Epidermal melanocyte (primary cell): ENCODE results near the gene UNC80.
"Not testable (repeated sequence)": the region's sequence is repeated elsewhere in the genome, so short reads cannot be mapped to it uniquely, and the experiment has no call there.

Experiments
- DNase-seq: peaks from one replicate; pipeline ENCODE4 v3.0.0; 2011; ENCODE audit warnings: low spot score; ENCODE audit not compliant: insufficient read length

Gene UNC80, protein sequence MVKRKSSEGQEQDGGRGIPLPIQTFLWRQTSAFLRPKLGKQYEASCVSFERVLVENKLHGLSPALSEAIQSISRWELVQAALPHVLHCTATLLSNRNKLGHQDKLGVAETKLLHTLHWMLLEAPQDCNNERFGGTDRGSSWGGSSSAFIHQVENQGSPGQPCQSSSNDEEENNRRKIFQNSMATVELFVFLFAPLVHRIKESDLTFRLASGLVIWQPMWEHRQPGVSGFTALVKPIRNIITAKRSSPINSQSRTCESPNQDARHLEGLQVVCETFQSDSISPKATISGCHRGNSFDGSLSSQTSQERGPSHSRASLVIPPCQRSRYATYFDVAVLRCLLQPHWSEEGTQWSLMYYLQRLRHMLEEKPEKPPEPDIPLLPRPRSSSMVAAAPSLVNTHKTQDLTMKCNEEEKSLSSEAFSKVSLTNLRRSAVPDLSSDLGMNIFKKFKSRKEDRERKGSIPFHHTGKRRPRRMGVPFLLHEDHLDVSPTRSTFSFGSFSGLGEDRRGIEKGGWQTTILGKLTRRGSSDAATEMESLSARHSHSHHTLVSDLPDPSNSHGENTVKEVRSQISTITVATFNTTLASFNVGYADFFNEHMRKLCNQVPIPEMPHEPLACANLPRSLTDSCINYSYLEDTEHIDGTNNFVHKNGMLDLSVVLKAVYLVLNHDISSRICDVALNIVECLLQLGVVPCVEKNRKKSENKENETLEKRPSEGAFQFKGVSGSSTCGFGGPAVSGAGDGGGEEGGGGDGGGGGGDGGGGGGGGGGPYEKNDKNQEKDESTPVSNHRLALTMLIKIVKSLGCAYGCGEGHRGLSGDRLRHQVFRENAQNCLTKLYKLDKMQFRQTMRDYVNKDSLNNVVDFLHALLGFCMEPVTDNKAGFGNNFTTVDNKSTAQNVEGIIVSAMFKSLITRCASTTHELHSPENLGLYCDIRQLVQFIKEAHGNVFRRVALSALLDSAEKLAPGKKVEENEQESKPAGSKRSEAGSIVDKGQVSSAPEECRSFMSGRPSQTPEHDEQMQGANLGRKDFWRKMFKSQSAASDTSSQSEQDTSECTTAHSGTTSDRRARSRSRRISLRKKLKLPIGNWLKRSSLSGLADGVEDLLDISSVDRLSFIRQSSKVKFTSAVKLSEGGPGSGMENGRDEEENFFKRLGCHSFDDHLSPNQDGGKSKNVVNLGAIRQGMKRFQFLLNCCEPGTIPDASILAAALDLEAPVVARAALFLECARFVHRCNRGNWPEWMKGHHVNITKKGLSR (N-terminal part only)

DNA sequence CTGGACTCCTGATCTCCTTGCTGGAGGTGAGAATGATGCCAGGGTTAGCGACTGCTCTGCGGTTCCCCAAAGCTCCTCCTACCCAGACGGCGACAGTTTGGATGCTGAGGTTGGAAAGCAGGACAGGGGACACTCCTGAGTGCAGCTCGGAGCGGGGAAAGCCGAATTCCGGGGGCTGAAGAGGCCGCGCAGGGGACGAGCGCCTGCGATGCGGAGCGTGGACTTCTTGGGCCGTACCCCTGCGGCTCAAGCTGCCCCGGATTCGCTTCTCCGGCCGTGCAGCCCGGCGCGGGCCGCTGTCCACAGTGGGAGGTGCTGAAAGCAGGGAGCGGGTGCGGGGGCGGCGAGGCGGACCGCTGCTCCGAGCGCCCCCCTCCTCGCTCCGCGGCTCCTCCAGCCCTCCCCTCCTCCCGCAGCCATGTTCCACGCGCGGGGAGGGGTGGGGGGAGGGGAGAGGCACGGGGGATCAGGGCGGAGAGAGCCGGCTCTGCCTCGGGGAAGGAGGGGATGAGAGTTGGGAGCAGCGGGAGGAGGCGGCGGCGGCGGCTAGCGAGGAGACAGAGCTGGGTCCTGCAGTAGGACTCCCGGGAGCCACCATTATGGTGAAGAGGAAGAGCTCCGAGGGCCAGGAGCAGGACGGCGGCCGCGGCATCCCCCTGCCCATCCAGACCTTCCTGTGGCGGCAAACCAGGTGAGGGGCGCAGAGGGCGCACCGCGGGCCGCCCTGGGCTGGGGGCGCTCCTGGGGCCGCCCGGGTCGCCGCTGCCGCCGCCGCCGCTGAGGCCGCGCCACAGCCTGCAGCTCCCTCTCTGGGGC is at the start of gene UNC80:
Gene UNC80, plus strand, starts transcription at position 359 of the 816 bp plus-strand sequence. Its CDS starts 241 bp downstream, at position 600.
- DNase-seq = peak; percentile 43

DNA sequence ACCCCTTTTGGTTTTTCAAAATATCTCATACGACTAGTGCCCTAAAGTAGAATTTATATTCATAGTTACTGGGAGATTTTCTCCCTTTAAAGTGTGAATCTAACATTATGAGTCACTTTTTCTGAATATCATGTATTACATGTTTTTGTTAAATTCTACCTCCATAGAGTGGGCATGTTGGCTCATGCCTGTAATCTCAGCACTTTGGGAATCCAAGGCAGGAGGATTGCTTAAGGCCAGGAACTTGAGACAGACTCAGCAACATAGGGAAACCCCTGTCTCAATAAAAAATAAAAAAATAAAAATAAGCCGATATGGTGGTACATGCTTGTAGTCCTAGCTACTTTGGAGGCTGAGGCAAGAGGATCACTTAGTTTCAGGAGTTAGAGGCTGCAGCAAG is 45.3 kb upstream of the UNC80 start:
- no peak for DNase-seq

DNA sequence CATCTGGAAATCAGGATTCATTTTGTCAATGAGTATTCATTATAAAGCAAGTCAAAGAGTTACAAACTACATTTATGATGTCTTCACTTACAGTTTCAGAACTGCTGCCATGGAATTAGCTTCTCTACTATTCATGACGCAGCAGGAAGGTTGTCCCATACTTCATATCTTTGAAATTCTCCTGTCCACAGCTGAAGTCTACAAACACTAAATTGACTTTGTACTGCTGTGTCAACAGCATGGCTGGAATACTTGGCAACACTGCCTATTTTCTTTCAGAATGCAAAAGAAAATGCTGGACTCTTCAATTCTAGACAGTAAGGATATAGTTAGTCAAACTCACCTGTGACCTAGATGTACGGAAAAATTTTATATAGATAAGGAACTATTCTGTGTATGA is 44.6 kb upstream of the UNC80 start:
- no peak for DNase-seq

DNA sequence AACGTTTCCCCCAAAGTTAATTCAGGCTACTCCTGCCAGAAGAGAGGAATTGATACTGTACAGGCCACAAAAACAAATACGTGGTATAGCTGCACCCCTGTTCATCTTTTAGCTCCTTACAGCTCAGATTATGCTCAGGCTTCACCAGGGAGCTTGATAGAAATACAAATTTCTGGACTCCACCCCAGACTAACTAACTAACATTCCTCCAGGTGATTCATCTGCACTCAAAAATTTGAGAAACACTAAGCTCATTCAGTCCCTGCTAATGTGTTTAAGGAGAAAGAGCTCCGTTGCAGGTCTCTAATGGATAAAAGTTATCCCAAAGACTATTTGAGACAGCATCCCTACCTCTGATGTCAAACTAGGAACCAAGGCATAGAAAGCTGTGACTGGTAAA is 36.8 kb upstream of the UNC80 start:
- DNase-seq = no peak

DNA sequence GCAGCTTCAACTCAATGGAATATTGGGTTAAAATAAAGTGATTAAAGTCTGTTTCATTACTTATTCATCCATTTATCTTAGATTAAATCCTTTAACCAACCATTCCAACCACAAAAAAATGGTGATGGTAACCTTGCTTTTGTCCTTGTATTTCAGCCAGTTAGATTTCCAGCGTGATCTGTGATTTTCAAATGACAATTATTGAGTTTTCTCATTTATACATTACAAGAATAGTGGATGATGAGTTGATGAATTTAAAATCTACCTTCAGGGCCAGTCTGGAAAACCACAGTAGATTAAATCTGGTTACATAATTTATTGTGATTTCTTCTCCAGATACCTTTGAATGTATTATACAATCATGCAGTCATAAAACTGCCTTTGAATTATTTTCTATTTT is 29.7 kb upstream of the UNC80 start:
- no peak for DNase-seq

DNA sequence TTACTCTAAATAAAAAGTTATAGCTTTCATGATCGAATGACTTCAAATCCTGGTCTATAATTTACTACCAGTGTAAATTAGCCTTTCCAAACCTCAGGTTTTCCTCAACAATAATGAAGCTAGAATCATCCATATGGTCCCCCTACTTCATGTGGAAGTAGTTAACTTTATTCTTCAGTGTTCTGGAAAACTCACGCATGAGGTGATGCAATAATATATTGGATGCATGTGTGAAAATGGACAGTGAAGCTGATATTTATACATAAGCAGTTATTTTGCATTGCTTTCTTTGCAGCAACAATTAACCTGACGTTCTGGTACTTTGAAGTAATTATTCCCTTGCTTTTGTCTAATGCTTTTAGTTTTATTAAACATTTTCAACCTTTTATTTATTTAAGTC is 18.6 kb upstream of the UNC80 start:
- DNase-seq = no peak

DNA sequence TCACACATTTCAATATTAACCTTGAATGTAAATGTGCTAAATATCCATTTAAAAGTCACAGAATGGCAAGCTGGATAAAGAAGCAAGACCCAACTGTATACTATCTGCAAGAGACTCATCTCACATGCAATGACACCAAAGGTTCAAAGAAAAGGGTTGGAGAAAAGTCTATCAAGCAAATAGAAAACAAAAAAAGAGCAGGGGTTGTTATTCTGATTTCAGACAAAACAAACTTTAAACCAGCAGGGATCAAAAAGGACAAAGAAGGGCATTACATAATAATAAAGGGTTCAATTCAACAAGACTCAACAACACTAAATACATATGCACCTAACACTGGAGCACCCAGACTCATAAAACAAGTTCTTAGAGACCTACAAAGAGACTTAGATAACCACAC is 14.5 kb upstream of the UNC80 start:
- no peak for DNase-seq

DNA sequence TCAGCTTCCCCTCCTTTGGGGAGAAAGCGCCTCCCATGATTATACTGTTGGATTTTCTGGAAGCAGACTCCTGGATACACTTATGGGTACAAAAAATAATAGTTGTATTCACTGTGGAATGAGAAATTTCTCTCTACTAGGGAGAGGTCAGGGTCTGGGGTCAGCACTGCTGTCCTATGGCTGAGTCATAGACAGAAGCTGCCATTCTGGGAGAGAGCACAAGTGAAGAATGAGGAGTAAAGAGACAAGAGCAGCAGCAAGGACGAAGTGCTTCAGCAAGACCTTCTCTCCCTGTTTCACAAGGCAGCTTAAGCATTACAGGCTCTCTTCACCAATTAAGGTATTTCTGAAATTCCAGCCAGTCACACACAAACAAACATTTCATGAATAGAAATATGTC is 10.1 kb upstream of the UNC80 start:
- DNase-seq = no peak

DNA sequence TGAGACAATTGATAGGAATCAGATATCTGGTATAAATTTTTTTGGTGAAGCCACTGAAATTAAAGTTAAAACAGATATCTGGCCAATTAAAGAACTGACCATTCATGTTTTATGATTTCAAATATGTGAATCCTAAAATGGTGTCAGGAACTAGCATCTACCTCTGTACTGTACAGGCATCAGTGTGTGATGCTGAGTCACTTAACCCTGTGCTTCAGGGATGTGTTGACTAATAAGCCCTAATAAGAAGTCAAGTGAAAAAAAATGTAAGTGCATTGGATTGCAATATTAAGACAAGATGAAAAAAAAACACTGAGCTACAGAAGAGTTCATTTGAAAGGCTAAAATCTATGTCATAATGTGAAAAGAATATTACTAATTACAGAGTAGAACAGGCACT is 9.1 kb upstream of the UNC80 start:
- DNase-seq = no peak

DNA sequence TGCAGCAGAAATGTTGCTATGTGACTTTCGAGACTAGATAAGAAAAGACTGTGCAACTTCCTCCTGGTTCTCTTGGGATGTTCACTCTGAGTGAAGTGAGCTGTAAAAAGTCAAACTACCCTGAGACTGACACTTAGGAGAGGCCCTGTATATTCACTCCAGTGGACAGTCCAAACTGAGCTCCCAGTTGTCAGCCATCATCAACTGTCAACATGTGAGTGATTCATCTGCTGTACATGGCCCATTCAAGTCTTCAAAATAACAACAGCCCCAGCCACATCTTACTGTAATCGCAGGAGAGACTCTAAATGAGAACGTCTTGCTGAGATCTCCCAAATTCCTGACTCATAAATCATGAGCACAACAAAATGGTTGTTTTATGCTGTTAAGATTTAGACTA is 8.5 kb upstream of the UNC80 start:
- DNase-seq = no peak

DNA sequence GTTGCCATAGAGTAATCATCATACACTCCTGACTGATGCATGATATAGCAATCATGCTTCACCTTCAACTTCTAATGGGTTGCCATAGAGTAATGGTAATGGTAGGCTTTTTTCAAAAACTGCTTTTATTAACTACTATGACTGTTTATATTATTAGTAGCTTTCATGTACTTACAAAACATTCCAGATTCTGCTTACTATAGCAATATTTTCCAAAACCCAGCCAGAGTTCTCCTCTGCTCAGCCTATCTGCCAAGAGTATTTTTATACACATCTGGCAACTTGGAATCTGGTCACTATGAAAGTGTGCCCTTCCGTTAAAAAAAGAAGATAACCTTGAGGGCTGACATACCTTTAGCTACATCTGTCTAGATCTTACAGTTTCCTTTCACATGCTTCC is 5.0 kb upstream of the UNC80 start:
- no peak for DNase-seq

DNA sequence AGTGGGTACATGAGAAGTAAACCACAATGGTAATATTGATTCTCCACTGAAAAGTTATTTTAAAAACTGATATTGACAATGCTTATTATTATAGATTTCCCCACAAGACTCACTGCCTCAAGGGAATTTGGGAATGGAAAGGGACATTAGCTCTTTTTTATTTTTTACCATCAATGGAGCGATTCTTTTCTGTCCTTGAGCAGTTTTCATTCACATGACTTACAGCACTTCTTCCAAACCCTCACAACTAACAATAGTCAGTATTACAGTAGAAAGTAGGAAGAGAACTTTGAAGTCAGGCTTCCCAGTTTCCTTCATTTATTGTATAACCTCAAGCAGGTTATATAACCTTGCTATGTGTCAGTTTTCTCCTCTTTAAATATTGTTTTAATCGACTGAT is 4.3 kb upstream of the UNC80 start:
- DNase-seq = no peak

DNA sequence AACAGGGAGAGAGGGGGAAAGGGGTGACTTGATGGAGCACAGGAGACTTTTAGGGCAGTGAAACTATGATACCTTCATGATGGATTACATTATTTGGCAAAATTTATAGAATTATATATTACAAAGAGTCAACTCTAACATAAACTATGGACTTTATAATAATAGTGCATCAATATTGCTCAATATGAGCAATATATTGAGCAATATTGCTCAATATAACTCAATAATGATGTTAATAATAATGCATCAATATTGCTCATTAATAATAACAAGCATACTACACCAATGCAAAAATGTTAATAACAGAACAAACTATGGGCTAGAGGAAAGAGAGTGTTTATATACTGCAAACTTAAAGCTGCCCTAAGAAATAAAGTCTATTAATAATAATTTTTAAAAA is 3.1 kb upstream of the UNC80 start:
- no peak for DNase-seq

DNA sequence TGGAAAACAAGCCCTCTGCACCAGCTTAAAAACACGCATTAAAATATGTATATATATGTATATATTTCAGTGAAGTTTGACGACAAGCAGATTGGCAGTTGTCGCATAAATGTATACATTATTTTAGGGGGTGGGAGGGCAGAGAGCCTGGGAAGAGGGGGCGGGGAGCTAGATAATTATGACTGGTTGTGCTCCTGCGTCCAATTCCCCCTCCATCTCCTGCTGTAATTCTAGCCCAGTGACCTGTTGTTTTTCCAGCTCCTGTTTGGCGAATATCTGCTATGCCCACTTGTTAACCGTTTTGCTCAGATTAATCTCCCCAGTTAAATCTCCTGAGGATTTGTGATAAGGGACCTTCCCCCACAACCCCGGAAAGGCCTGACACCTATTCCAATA is 656 bp downstream of the UNC80 start:
- no peak for DNase-seq

DNA sequence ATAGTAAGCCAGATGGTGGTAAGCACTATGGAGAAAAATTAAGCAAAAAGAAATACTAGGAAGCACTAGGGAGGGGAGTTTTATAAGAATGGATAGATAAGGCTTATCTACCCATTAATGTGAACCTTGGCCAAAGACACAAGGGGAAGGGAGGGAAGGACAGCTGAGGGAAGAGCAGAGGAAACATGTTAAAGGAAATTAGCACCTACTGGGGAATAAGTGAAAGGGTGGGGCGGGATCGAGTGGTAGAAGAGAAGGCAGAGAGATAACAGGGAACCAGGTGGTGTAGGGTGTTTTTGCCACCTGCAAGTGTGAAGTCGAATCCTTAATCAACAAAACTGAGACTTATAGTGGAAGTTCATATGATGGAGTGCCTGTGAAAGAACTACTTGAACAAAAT is 1.7 kb downstream of the UNC80 start:
- DNase-seq = no peak

DNA sequence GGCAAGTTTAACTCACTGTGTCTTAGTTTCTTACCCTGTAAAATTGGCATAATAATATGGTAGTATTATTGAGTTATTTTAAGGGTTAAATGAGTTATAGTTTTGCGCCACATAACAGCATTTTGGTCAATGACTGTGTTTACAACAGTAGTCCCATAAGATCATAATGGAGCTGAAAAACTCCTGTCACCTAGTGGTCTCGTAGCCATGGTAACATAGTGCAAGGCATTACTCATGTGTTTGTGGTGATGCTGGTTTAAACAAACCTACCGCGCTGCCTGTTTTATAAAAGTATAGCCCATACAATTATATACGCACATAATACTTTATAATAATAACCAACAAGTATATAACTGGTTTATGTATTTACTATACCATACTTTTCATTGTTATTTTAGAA is 15.8 kb downstream of the UNC80 start:
- DNase-seq = no peak

DNA sequence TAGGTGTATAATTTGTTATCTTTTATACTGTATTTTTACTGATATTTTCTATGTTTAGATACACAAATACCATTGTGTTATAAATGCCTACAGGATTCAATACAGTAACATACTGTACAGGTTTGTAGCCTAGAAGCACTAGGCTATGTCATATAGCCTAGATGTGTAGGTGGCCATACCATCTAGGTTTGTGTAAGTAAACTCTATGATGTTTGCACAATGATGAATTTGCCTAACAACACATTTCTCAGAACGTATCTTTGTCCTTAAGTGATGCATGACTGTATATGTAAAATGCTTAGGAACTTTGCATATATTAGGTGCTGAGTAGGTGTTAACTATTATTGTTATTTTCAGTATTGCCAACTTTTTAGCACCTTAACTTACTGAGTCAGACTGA is 17.3 kb downstream of the UNC80 start:
- DNase-seq = no peak

DNA sequence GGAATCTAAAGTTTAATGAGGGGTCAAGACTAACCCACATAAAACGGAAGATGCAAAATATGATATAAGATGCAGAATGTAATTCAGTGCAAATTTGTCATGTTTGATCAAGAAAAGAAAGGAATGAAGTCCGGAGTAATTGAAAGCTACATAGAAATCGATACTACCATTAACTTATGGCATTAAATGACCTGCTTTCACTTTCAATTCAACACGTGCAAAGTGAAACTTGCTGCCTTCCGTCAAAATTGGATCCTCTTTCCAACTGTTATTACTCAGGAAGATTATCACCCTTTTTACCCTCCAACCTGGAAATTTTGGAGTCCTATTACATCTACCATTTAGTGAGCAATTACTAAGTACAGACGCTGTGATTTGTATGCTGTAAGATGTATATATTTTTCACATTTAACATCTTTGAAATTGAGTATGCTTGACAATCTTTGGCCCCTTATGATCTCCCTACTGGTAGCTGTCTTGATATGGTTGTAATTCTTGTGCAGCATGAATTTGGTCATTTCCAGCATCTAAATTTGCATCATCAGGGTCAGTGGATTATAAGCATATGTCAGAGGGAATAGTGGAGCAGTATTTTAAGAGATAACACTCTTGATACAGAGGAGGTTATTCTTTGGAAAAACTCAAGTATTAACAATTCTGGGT is 18.6 kb downstream of the UNC80 start:
- no peak for DNase-seq

DNA sequence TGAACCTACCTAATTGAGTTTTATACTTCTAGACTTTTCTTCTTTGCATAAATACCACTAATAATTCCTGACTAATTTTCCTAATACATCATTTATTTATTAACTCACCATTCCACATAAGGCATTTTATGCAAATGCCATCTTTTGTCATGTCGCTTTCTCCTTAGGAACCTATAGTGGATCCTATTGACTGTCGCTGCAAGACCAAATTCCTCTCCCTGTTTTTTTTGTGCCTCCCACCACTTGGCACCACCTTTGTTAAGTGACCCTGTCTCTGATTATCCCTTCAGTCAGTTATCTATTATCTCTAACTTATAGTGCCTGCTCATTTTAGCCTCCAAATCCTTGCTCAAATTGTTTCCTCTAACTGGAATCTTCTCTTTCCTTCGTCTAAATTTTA is 19.5 kb downstream of the UNC80 start:
- no peak for DNase-seq

DNA sequence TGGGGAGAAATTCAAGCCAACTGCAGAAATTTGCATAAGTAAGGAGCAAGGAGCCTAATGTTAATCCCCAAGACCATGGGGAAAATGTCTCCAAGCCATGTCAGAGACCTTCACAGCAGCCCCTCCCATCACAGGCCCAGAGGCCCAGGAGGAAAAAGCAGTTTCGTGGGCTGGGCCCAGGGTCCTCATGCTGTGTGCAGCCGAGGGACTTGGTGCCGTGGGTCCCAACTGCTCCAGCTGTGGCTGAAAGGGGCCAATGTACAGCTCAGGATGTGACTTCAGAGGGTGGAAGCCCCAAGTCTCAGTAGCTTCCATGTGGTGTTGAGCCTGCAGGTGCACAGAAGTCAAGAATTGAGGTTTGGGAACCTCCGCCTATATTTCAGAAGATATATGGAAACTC is 23.8 kb downstream of the UNC80 start:
- not testable (repeated sequence) for DNase-seq

DNA sequence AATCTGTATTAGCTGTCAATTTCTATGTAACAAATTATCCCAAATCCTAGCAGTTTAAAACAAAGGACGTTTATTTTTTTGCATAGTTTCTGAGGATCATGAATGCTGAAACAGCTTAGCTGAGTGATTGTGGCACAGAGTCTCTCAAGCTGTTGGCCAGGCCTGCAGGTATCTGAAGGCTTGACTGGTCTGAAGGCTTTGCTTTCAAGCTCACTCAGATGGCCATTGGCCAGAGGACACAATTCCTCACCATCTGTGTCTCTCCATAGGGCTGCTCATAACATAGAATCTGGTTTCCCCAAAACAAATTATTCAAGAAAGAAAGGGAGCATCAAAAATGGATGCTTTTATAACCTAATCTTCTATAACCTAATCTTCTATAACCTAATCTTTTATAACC is 33.7 kb downstream of the UNC80 start:
- DNase-seq = no peak
